Measurements from ENCODE around the gene CCP110. TPM values are rescaled to one million over a fixed set of nuclear protein-coding genes. Genes with fewer than 3 reads are reported as not detected.

The CCP110 gene
- total and polyA plus RNA-seq, 12 donors = 3.0 to 14.0 (median 9.9) TPM

DNA sequence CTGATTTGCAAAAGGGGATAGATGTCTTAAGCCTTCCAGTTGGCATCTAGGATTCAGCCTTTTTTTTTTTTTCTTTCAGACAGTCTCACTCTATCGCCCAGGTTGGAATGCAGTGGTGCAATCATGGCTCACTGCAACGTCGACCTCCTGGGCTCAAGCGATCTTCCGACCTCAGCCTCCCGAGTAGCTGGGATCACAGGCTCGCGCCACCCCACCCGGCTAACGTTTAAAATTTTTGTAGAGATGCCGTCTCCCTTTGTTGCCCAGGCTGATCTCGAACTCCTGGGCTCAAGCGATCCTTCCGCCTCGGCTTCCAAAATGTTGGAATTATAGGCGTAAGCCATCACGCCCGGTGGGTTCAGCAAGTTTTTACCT is 571 bp upstream of the CCP110 start:
- intact Hi-C loops (cut with DNase I) = no loop called here
- peak in 2 of 7 donors; percentile 34 to 63 for DNase-seq
- Histone ChIP-seq H3K27me3 (no peaks in the 10 kb centered on the region), H3K9me3 (replicated peaks in 1 of 3) (no peaks in the 10 kb centered on the region), H3K4me1 (replicated peaks in 1 of 2) (peaks cover 13 to 33% of the 10 kb centered on the region in 2 donors), H3K4me3 (no peak overlapping the region), H3K36me3 (replicated peaks in 1 of 2) (peaks cover 0 to 3% of the 10 kb centered on the region in 2 donors), H3K27ac (no peak overlapping the region)
- WGBS, 4 donors = 63 to 68% (median 67%) methylated on average over 18 of the region's 18 CpGs
- TF ChIP-seq, protein P1, sequence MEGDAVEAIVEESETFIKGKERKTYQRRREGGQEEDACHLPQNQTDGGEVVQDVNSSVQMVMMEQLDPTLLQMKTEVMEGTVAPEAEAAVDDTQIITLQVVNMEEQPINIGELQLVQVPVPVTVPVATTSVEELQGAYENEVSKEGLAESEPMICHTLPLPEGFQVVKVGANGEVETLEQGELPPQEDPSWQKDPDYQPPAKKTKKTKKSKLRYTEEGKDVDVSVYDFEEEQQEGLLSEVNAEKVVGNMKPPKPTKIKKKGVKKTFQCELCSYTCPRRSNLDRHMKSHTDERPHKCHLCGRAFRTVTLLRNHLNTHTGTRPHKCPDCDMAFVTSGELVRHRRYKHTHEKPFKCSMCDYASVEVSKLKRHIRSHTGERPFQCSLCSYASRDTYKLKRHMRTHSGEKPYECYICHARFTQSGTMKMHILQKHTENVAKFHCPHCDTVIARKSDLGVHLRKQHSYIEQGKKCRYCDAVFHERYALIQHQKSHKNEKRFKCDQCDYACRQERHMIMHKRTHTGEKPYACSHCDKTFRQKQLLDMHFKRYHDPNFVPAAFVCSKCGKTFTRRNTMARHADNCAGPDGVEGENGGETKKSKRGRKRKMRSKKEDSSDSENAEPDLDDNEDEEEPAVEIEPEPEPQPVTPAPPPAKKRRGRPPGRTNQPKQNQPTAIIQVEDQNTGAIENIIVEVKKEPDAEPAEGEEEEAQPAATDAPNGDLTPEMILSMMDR (IDR thresholded peaks at IDR 0.05) = no peak
- no peak for TF ChIP-seq POLR2A (IDR thresholded peaks at IDR 0.05)

DNA sequence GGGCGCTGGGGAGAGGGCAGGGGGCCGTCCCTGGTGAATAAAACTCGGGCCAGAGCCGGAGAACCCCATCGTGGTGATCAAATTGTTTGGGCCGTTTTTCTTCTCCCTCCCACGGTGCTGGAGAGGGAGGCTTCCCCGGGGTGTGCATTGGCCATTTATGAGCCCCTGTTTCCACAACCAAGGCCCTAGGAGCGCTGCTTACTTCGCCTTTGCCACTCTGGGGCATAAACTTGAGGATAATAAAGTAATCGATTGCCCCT is 544 bp downstream of the CCP110 start:
- Histone ChIP-seq H3K4me1 (replicated peaks in 1 of 2) (peaks cover 13 to 28% of the 10 kb centered on the region in 2 donors), H3K4me3 (peak overlapping the region; percentile 68 to 87 (median 77)), H3K36me3 (replicated peaks in 1 of 2) (peaks cover 0 to 10% of the 10 kb centered on the region in 2 donors), H3K27me3 (no peaks in the 10 kb centered on the region), H3K27ac (peak overlapping the region in 4 of 5 donors; percentile 20 to 63 (median 42)), H3K9me3 (replicated peaks in 1 of 3) (no peaks in the 10 kb centered on the region)
- no peak for DNase-seq
- WGBS, 4 donors = 0 to 1% (median 0%) methylated on average over 3 to 11 of the region's 11 CpGs
- TF ChIP-seq, protein P1 (IDR thresholded peaks at IDR 0.05) = no peak
- no peak for TF ChIP-seq POLR2A (IDR thresholded peaks at IDR 0.05)
- intact Hi-C loops (cut with DNase I) = no loop called here

GRCh38 chr16:19524616-19525384 is 1.1 kb downstream of the CCP110 start:
- intact Hi-C loops (cut with DNase I) = no loop called here
- Histone ChIP-seq H3K9me3 (replicated peaks in 1 of 3) (no peaks in the 10 kb centered on the region), H3K4me1 (replicated peaks in 1 of 2) (peaks cover 13 to 23% of the 10 kb centered on the region in 2 donors), H3K27me3 (no peaks in the 10 kb centered on the region), H3K36me3 (replicated peaks in 1 of 2) (peaks cover 0 to 10% of the 10 kb centered on the region in 2 donors), H3K27ac (peak overlapping the region in 3 of 5 donors; percentile 20 to 63 (median 61)), H3K4me3 (peak overlapping the region; percentile 68 to 87 (median 77))
- TF ChIP-seq, protein P1 (IDR thresholded peaks at IDR 0.05) = no peak
- no peak for TF ChIP-seq POLR2A (IDR thresholded peaks at IDR 0.05)
- 9 to 17% (median 12%) methylated on average over 19 of the region's 19 CpGs for WGBS, 4 donors
- DNase-seq = no peak

- intact Hi-C loops (cut with DNase I) = no loop called here
- TF ChIP-seq POLR2A (IDR thresholded peaks at IDR 0.05) = no peak
- TF ChIP-seq, protein P1 (IDR thresholded peaks at IDR 0.05) = no peak
- DNase-seq = no peak
- Histone ChIP-seq H3K36me3 (replicated peaks in 1 of 2) (peaks cover 0 to 10% of the 10 kb centered on the region in 2 donors), H3K4me1 (replicated peaks in 1 of 2) (peaks cover 10 to 18% of the 10 kb centered on the region in 2 donors), H3K27ac (no peak overlapping the region), H3K27me3 (no peaks in the 10 kb centered on the region), H3K4me3 (no peak overlapping the region), H3K9me3 (replicated peaks in 1 of 3) (no peaks in the 10 kb centered on the region)
- WGBS, 4 donors = 86 to 94% (median 90%) methylated on average over 2 of the region's 2 CpGs
Measured at GRCh38 chr16:19525385-19525723, 1.6 kb downstream of the CCP110 start.
